Osteocyte (in vitro differentiated cells): ENCODE measurements around the gene MAP3K3. TPM values are rescaled to one million over a fixed set of nuclear protein-coding genes. Genes with fewer than 3 reads are reported as not detected.

ENCODE experiments used
- DNase-seq: peaks from one replicate; pipeline ENCODE4 v3.0.0; 2021; ENCODE audit warnings: mixed read lengths; ENCODE audit not compliant: unreplicated experiment; ENCODE audit errors: extremely low spot score
- H3K27ac Mint-ChIP-seq: one replicate; pipeline ENCODE4 v1.8.0; 2021; ENCODE audit warnings: mild to moderate bottlenecking, mixed read lengths; ENCODE audit not compliant: unreplicated experiment
- H3K27me3 Mint-ChIP-seq: one replicate; pipeline ENCODE4 v1.8.0; 2021; ENCODE audit warnings: mixed read lengths; ENCODE audit not compliant: unreplicated experiment
- H3K36me3 Mint-ChIP-seq: one replicate; pipeline ENCODE4 v1.8.0; 2021; ENCODE audit warnings: mixed read lengths; ENCODE audit not compliant: unreplicated experiment
- H3K4me1 Mint-ChIP-seq: one replicate; pipeline ENCODE4 v1.8.0; 2021; ENCODE audit warnings: mixed read lengths; ENCODE audit not compliant: unreplicated experiment
- H3K4me3 Mint-ChIP-seq: one replicate; pipeline ENCODE4 v1.8.0; 2021; ENCODE audit warnings: mild to moderate bottlenecking, moderate library complexity, mixed read lengths; ENCODE audit not compliant: unreplicated experiment
- H3K9me3 Mint-ChIP-seq: one replicate; pipeline ENCODE4 v1.8.0; 2021; ENCODE audit warnings: mixed read lengths; ENCODE audit not compliant: unreplicated experiment
- total RNA-seq: library from RNA; stranded (reverse); gene quantifications from 2 replicates; pipeline ENCODE4 v1.2.1, GENCODE V29; 2021
- TF ChIP-seq, protein P1 (sequence below): fragments of 200-600 bp; sonication (generic); IDR thresholded peaks from 2 replicates; pipeline ENCODE4 v1.5.0; 2021; ENCODE audit warnings: antibody characterized with exemption, mild to moderate bottlenecking, moderate library complexity

Gene MAP3K3
- total RNA-seq, 1 donor from 2014 or later, result 41.0 TPM

- peaks cover 12% of the 10 kb centered on the region for H3K4me1 Mint-ChIP-seq
- H3K27ac Mint-ChIP-seq, result peak overlapping the region; percentile 23
- no peak overlapping the region for H3K4me3 Mint-ChIP-seq
These were observed 72.2 kb downstream of the MAP3K3 start for GRCh38 chr17:63694229-63694949.

GRCh38 chr17:63694950-63695773 is 72.9 kb downstream of the MAP3K3 start:
- TF ChIP-seq, protein P1, sequence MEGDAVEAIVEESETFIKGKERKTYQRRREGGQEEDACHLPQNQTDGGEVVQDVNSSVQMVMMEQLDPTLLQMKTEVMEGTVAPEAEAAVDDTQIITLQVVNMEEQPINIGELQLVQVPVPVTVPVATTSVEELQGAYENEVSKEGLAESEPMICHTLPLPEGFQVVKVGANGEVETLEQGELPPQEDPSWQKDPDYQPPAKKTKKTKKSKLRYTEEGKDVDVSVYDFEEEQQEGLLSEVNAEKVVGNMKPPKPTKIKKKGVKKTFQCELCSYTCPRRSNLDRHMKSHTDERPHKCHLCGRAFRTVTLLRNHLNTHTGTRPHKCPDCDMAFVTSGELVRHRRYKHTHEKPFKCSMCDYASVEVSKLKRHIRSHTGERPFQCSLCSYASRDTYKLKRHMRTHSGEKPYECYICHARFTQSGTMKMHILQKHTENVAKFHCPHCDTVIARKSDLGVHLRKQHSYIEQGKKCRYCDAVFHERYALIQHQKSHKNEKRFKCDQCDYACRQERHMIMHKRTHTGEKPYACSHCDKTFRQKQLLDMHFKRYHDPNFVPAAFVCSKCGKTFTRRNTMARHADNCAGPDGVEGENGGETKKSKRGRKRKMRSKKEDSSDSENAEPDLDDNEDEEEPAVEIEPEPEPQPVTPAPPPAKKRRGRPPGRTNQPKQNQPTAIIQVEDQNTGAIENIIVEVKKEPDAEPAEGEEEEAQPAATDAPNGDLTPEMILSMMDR, result no peak
- peaks cover 10% of the 10 kb centered on the region for H3K36me3 Mint-ChIP-seq
- H3K4me1 Mint-ChIP-seq, result peaks cover 12% of the 10 kb centered on the region
- no peaks in the 10 kb centered on the region for H3K27me3 Mint-ChIP-seq
- no peak for DNase-seq
- no peaks in the 10 kb centered on the region for H3K9me3 Mint-ChIP-seq
- peak overlapping the region; percentile 41 for H3K27ac Mint-ChIP-seq
- H3K4me3 Mint-ChIP-seq, result no peak overlapping the region

More at GRCh38 chr17:63694229-63694949, 72.2 kb downstream of the MAP3K3 start:
- TF ChIP-seq, protein P1, result no peak
- Mint-ChIP-seq H3K27me3 (no peaks in the 10 kb centered on the region), H3K36me3 (peaks cover 11% of the 10 kb centered on the region), H3K9me3 (no peaks in the 10 kb centered on the region)
- DNase-seq, result no peak

DNA sequence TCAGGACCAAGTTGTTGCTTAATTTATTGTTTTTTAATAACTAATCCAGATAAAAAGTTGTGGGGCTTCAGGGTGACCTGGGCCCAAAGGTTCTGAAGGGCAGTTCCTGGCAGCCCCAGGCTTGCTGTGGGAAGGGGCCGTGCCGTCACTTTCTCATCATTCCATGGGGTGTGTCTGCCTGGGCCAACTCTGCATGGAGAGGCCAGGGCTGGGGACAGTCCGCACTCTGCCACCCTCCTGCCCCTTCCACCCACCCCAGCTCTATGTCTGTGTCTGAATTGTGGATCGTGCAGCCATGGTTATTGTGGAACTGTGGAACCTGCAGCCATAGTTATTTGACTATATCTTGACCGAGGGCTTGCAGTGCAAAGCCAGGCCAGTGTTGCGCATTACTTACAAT is 73.7 kb downstream of the MAP3K3 start:
- H3K4me3 Mint-ChIP-seq, result no peak overlapping the region
- no peak overlapping the region for H3K27ac Mint-ChIP-seq
- TF ChIP-seq, protein P1, result no peak
- no peak for DNase-seq
- no peaks in the 10 kb centered on the region for H3K27me3 Mint-ChIP-seq
- H3K9me3 Mint-ChIP-seq, result no peaks in the 10 kb centered on the region
- peaks cover 6% of the 10 kb centered on the region for H3K36me3 Mint-ChIP-seq
- peaks cover 13% of the 10 kb centered on the region for H3K4me1 Mint-ChIP-seq

DNA sequence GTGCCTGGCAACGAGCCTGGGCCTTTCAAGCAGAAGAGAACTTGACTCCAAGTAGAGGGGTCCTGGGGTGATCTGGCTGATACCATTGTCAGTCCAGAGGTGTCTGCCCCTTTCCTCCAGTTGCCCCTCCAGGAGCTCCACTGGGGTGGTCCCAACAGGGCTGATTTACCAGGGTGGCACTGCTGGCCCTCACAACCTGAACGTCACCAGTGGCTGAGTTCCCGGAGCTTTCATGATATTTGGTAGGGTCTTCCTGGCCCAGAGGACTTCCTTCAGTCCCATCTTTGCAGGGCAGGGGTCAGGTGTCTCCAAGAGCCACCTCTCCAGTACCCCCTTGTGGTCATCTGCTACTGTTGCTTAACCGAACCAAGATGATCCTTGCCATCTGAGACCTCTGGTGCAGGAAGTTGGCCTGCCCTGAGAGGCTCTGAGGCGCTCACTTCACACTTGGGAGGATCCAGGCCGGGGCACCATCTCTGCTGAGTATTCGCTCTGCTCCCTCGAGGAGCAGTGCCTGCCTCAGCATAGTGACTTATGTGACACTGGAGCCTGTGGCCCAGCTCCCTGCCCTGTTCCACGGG is 74.3 kb downstream of the MAP3K3 start:
- Mint-ChIP-seq H3K27me3 (no peaks in the 10 kb centered on the region), H3K4me3 (no peak overlapping the region), H3K4me1 (peaks cover 18% of the 10 kb centered on the region), H3K27ac (no peak overlapping the region), H3K9me3 (no peaks in the 10 kb centered on the region), H3K36me3 (peaks cover 3% of the 10 kb centered on the region)
- TF ChIP-seq, protein P1, result peak; percentile 52
- DNase-seq, result no peak
